Testis (tissue), 3 donors: Measurements from ENCODE around the gene RCHY1. TPM values are rescaled to one million over a fixed set of nuclear protein-coding genes. Genes with fewer than 3 reads are reported as not detected.
"Not testable (repeated sequence)": the region's sequence is repeated elsewhere in the genome, so short reads cannot be mapped to it uniquely, and the experiment has no call there.

ENCODE experiments used
- DNase-seq: peaks from one replicate; pipeline ENCODE4 v3.0.0-alpha.2; 2019
- H3K27ac ChIP-seq, 2 donors: fragments of 200-600 bp; sonication (generic); one replicate each; pipeline ENCODE4 v1.5.1; 2019
- H3K27me3 ChIP-seq: fragments of 200-600 bp; sonication (generic); one replicate; pipeline ENCODE4 v1.5.1; 2019
- H3K36me3 ChIP-seq: fragments of 200-600 bp; sonication (generic); one replicate; pipeline ENCODE4 v1.5.1; 2017; ENCODE audit warnings: low read depth; ENCODE audit errors: missing control alignments
- H3K4me1 ChIP-seq: fragments of 200-600 bp; sonication (generic); one replicate; pipeline ENCODE4 v1.5.1; 2019
- H3K4me3 ChIP-seq, 2 donors: fragments of 200-600 bp; sonication (generic); one replicate each; pipeline ENCODE4 v1.5.1; 2017 to 2019
- H3K9me3 ChIP-seq: fragments of 200-600 bp; sonication (generic); one replicate; pipeline ENCODE4 v1.5.1; 2017
- CTCF ChIP-seq, 3 experiments: fragments of 450-650 bp in 2 of 3; fragments of 200-600 bp in 1 of 3; sonication (generic) in 1 of 3; IDR thresholded peaks; one replicate each; pipeline ENCODE4 v1.5.1; 2016 to 2019; ENCODE audit warnings: antibody characterized with exemption in 3 of 3, mild to moderate bottlenecking in 2 of 3, moderate library complexity in 1 of 3
- POLR2A ChIP-seq: fragments of 450-650 bp; IDR thresholded peaks from one replicate; pipeline ENCODE4 v1.6.1; 2017; ENCODE audit warnings: antibody characterized with exemption, mild to moderate bottlenecking, moderate library complexity
- whole genome bisulfite sequencing, 2 donors: methylation state at CpG; one replicate each; pipeline ENCODE4 v1.1.5; 2018; 5-methylcytosine and 5-hydroxymethylcytosine counted together
- intact Hi-C: fragments of 100-400 bp; cut with DNase I; formaldehyde crosslinking; loops from one replicate; pipeline ENCODE4 v1.15.1; 2023; ENCODE audit warnings: low total_unique reads
- polyA plus RNA-seq: library from polyadenylated mRNA; stranded (reverse); fragments of 350-450 nt; fragmentation: Illumina TruSeq; extraction: RNeasy Lipid Tissue Mini Kit (QIAGEN cat#74804); gene quantifications from one replicate; pipeline ENCODE4 v1.2.3, GENCODE V29; 2014; ENCODE audit warnings: low read depth, low replicate concordance; ENCODE audit not compliant: insufficient read depth
- total RNA-seq, 2 donors: library from RNA; depleted of rRNA; stranded (reverse); fragments of >200 nt; gene quantifications; one replicate each; pipeline ENCODE4 v1.2.3, GENCODE V29; 2016

Gene RCHY1
- total and polyA plus RNA-seq, 3 donors from 2014 or later: 35.5 to 49.5 (median 44.5) TPM

- no peaks in the 10 kb centered on the region for H3K4me1 ChIP-seq
- H3K27ac ChIP-seq: no peak overlapping the region
- no peaks in the 10 kb centered on the region for H3K9me3 ChIP-seq
- no peak overlapping the region for H3K4me3 ChIP-seq
- no peaks in the 10 kb centered on the region for H3K36me3 ChIP-seq
- H3K27me3 ChIP-seq: no peaks in the 10 kb centered on the region
- no peak for DNase-seq
- intact Hi-C loops: no loop called here
- TF ChIP-seq CTCF (IDR thresholded peaks at IDR 0.05) (no peak), POLR2A (no peak)
Observed at GRCh38 chr4:75552452-75552851, 38.2 kb upstream of the RCHY1 start.

DNA sequence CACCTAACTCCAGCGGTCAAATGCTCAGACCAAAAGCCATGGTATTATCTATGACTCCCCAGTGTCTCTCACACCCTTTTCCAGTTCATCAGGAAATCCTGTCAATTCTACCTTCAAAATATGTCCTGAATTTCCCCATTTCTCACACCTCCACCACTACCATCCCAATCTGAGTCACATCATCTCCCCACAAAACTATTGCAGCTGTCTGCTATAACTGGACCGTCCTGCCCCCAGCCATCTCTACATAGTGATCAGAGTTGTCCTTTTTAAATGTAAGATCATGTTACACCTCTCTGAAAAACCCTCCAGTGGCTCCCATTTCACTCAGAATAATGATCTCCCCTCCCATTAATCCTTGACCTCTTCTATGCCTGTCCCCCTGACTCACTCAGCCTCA lies 34.8 kb upstream of the RCHY1 start:
- no peak for TF ChIP-seq POLR2A
- TF ChIP-seq CTCF (IDR thresholded peaks at IDR 0.05): no peak
- no peaks in the 10 kb centered on the region for H3K9me3 ChIP-seq
- no peak overlapping the region for H3K4me3 ChIP-seq
- 90 to 95% methylated on average over 2 of the region's 2 CpGs for WGBS, 2 donors
- intact Hi-C loops: no loop called here
- no peaks in the 10 kb centered on the region for H3K36me3 ChIP-seq
- no peak overlapping the region for H3K27ac ChIP-seq
- no peaks in the 10 kb centered on the region for H3K27me3 ChIP-seq
- H3K4me1 ChIP-seq: no peaks in the 10 kb centered on the region
- DNase-seq: no peak

GRCh38 chr4:75547647-75548387 lies 33.6 kb upstream of the RCHY1 start:
- H3K36me3 ChIP-seq: no peaks in the 10 kb centered on the region
- H3K4me3 ChIP-seq: no peak overlapping the region
- WGBS, 2 donors: 64 to 68% methylated on average over 15 of the region's 15 CpGs
- intact Hi-C loops: no loop called here
- no peaks in the 10 kb centered on the region for H3K9me3 ChIP-seq
- peak; percentile 28 for DNase-seq
- TF ChIP-seq POLR2A: no peak
- TF ChIP-seq CTCF (IDR thresholded peaks at IDR 0.05): no peak
- H3K27me3 ChIP-seq: no peaks in the 10 kb centered on the region
- no peaks in the 10 kb centered on the region for H3K4me1 ChIP-seq
- H3K27ac ChIP-seq: no peak overlapping the region

DNA sequence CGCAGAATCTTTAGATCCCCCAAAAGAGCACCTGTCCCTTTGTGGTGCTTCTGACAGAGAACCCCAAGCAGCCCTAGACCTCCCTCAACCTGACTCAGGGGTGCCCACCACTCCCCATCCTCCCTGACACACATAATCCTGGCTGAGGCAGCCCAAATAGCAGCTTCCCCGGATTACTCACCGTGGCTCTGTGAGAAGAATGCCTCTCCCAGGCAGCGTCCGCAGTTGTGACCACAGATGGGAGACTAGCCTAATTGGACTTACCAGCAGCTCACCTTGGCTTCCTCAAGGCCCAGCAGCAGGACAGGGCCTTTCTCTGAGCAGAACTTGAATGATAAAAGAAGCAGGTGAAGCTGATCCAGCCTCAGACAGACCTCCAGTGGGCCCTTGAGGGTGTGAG lies 31.3 kb upstream of the RCHY1 start:
- Histone ChIP-seq H3K27ac (no peak overlapping the region), H3K4me3 (no peak overlapping the region), H3K9me3 (no peaks in the 10 kb centered on the region), H3K27me3 (no peaks in the 10 kb centered on the region), H3K4me1 (no peaks in the 10 kb centered on the region), H3K36me3 (no peaks in the 10 kb centered on the region)
- TF ChIP-seq CTCF (IDR thresholded peaks at IDR 0.05): no peak
- no peak for TF ChIP-seq POLR2A
- 96 to 100% methylated on average over 1 to 5 of the region's 5 CpGs for WGBS, 2 donors
- intact Hi-C loops: no loop called here
- DNase-seq: no peak

GRCh38 chr4:75544870-75545269 lies 30.7 kb upstream of the RCHY1 start:
- WGBS, 2 donors: 94 to 97% methylated on average over 3 of the region's 3 CpGs
- Histone ChIP-seq H3K27me3 (no peaks in the 10 kb centered on the region), H3K36me3 (no peaks in the 10 kb centered on the region), H3K4me1 (no peaks in the 10 kb centered on the region), H3K4me3 (no peak overlapping the region), H3K27ac (no peak overlapping the region), H3K9me3 (no peaks in the 10 kb centered on the region)
- TF ChIP-seq CTCF (IDR thresholded peaks at IDR 0.05): no peak
- TF ChIP-seq POLR2A: no peak
- DNase-seq: no peak
- intact Hi-C loops: no loop called here

GRCh38 chr4:75544220-75544619 lies 30.0 kb upstream of the RCHY1 start:
- intact Hi-C loops, H3K9me3 ChIP-seq, H3K36me3 ChIP-seq, H3K4me1 ChIP-seq, H3K27ac ChIP-seq, H3K27me3 ChIP-seq, H3K4me3 ChIP-seq, DNase-seq: not testable (repeated sequence)
- 89 to 95% methylated on average over 8 of the region's 8 CpGs for WGBS, 2 donors
